Skeletal muscle tissue (tissue), 4 donors: Measurements from ENCODE around the gene PPP2R2D. TPM values are rescaled to one million over a fixed set of nuclear protein-coding genes. Genes with fewer than 3 reads are reported as not detected.

ENCODE experiments used
- H3K27ac ChIP-seq: one replicate; pipeline ENCODE4 v1.7.0; 2013; ENCODE audit warnings: mild to moderate bottlenecking, low read depth, low read length, inconsistent platforms
- H3K27me3 ChIP-seq, 3 donors: one replicate each; pipeline ENCODE4 v1.7.0; 2013; ENCODE audit warnings: low read length in 3 of 3; ENCODE audit not compliant: control insufficient read depth in 3 of 3, insufficient read depth in 3 of 3
- H3K36me3 ChIP-seq, 3 donors: one replicate each; pipeline ENCODE4 v1.7.0; 2013; ENCODE audit warnings: low read length in 3 of 3; ENCODE audit not compliant: control insufficient read depth in 3 of 3, insufficient read depth in 3 of 3
- H3K4me1 ChIP-seq, 3 donors: one replicate each; pipeline ENCODE4 v1.7.0; 2013; ENCODE audit warnings: low read length in 3 of 3, mild to moderate bottlenecking in 3 of 3; ENCODE audit not compliant: control insufficient read depth in 3 of 3, insufficient read depth in 3 of 3
- H3K4me3 ChIP-seq, 3 donors: one replicate each; pipeline ENCODE4 v1.7.0; 2013; ENCODE audit warnings: low read length in 3 of 3
- H3K9ac ChIP-seq, 3 donors: one replicate each; pipeline ENCODE4 v1.7.0; 2013; ENCODE audit warnings: low read length in 3 of 3, mild to moderate bottlenecking in 3 of 3, moderate library complexity in 2 of 3, low read depth in 1 of 3
- H3K9me3 ChIP-seq, 3 donors: one replicate each; pipeline ENCODE4 v1.7.0; 2013; ENCODE audit warnings: low read length in 3 of 3; ENCODE audit not compliant: control insufficient read depth in 3 of 3
- total RNA-seq: library from RNA; depleted of rRNA; stranded (reverse); fragments of >200 nt; gene quantifications from one replicate; pipeline ENCODE4 v1.2.3, GENCODE V29; 2014
- donor health status: Osteomylitis.

PPP2R2D gene
- 27.1 TPM for total RNA-seq

GRCh38 chr10:131900350-131901152, at the start of gene PPP2R2D:
Gene PPP2R2D (plus strand): TSS chr10:131901008. CDS start chr10:131901149, 141 bp downstream.
- peaks cover 24 to 36% (median 27%) of the 10 kb centered on the region in 3 donors for H3K4me1 ChIP-seq
- no peaks in the 10 kb centered on the region for H3K9me3 ChIP-seq
- peak within 1 kb of the TSS; percentile 85 for H3K27ac ChIP-seq
- H3K4me3 ChIP-seq, result peak within 1 kb of the TSS; percentile 82 to 86 (median 82)
- peaks cover 0 to 4% (median 1%) of the 10 kb centered on the region in 3 donors for H3K36me3 ChIP-seq
- peaks cover 14 to 15% (median 14%) of the 10 kb centered on the region in 3 donors for H3K27me3 ChIP-seq
- H3K9ac ChIP-seq, result peak within 1 kb of the TSS; percentile 85 to 89 (median 85)

DNA sequence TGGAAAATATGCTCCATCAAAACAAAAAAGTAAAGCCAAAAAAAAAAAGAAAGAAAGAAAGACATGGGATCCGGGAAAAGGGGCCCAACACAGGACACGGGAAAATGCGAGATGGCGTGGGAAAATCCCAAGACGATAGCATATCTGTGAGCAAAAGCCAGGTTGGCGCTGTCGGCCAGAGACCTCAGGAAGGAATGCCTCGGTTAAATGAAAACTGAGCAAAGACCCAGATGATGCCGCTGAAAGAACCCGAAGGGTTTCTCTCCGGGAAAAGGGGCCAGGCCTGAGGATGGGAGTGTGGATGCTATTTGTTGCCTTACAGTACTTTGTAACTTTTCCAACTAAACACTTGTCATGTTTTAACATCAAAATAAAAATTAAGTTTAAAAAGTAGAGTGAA, 49.5 kb upstream of the PPP2R2D start:
- H3K4me1 ChIP-seq, result no peaks in the 10 kb centered on the region
- no peaks in the 10 kb centered on the region for H3K36me3 ChIP-seq
- H3K9ac ChIP-seq, result no peak overlapping the region
- peaks cover 8 to 26% (median 15%) of the 10 kb centered on the region in 3 donors for H3K27me3 ChIP-seq
- no peak overlapping the region for H3K4me3 ChIP-seq
- no peaks in the 10 kb centered on the region for H3K9me3 ChIP-seq
- H3K27ac ChIP-seq, result no peak overlapping the region

GRCh38 chr10:131852176-131852822, 48.5 kb upstream of the PPP2R2D start:
- no peaks in the 10 kb centered on the region for H3K4me1 ChIP-seq
- H3K9me3 ChIP-seq, result no peaks in the 10 kb centered on the region
- no peak overlapping the region for H3K27ac ChIP-seq
- H3K27me3 ChIP-seq, result peaks cover 12 to 27% (median 22%) of the 10 kb centered on the region in 3 donors
- H3K9ac ChIP-seq, result no peak overlapping the region
- no peaks in the 10 kb centered on the region for H3K36me3 ChIP-seq
- no peak overlapping the region for H3K4me3 ChIP-seq

DNA sequence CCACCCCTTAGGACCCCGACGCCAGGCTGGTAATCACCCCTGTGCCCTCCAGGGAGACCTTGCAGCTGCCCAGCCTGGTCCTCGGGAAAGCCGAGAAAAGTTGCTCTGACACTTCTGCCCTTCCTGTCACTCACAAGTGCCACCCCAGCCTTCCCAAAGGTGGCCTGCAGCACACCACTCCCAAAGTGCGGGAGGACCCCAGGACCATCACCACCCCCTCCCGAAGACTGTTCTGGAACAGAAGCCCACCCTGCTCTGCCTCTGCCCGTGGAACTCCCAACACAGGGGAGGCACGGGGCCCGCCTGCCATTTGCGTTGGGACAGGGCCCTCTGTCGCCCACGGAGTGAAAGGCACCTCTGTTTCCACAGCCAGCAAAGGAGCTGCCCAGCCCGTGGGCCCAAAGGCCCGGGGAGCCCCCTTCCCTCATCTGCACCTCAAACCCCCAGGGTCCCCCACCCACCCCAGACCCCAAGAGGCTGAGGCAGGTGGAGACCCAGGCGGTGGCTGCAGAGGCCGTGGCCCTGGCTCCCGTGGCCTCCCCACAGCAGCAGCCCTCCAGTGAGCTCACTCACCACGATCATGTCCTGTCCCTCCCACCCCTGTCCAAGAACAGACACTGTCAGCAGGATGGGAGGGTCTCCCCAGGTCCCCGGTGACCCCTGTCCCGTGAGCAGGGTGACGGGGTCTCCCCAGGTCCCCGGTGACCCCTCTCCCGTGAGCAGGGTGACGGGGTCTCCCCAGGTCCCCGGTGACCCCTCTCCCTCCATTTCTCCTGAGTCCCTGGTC, 47.8 kb upstream of the PPP2R2D start:
- H3K4me3 ChIP-seq, result no peak overlapping the region
- H3K4me1 ChIP-seq, result no peaks in the 10 kb centered on the region
- H3K9me3 ChIP-seq, result no peaks in the 10 kb centered on the region
- no peak overlapping the region for H3K9ac ChIP-seq
- no peaks in the 10 kb centered on the region for H3K36me3 ChIP-seq
- H3K27me3 ChIP-seq, result peaks cover 17 to 25% (median 23%) of the 10 kb centered on the region in 3 donors
- no peak overlapping the region for H3K27ac ChIP-seq

GRCh38 chr10:131853610-131853964, 47.2 kb upstream of the PPP2R2D start:
- Histone ChIP-seq H3K27ac (no peak overlapping the region), H3K27me3 (peaks cover 19 to 23% (median 22%) of the 10 kb centered on the region in 3 donors), H3K4me3 (no peak overlapping the region), H3K4me1 (no peaks in the 10 kb centered on the region), H3K36me3 (no peaks in the 10 kb centered on the region), H3K9me3 (no peaks in the 10 kb centered on the region), H3K9ac (no peak overlapping the region)

DNA sequence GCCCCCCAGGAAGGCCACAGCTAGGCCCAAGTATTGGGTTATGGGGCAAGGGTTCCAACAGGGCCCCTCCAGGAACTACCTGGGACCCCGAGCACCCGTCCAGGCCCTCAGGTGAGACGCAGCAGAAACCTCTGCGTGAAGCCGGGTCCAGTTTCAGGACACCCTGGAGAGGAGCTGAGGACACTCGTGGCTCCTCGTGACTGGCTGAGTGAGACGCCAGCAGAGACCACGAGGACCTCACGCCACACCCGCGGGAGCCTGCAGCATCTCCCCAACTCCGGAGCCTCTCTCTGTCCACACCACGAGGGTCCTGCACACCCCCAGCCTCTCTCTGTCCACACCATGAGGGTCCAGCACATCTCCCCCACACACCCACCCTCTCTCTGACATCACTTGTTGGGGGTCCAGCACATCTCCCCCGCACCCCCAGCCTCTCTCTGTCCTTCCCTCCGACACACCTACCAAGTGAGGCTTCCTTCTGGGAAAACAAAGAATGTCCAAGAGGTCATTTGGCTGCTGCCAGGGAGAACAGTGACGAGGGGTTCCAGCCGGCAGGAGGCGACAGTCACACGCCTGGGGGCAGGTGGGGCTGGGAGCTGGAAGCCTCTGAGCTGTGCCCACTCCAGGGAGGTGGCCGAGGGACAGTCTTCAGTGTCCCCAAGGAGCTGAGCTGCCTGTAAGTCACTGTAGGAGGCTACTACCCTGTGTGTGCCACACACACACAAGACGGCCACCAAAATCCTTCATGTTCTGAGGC, 46.1 kb upstream of the PPP2R2D start:
- Histone ChIP-seq H3K9me3 (no peaks in the 10 kb centered on the region), H3K27ac (no peak overlapping the region), H3K9ac (no peak overlapping the region), H3K4me1 (no peaks in the 10 kb centered on the region), H3K27me3 (peaks cover 24 to 31% (median 27%) of the 10 kb centered on the region in 3 donors), H3K4me3 (no peak overlapping the region), H3K36me3 (no peaks in the 10 kb centered on the region)

DNA sequence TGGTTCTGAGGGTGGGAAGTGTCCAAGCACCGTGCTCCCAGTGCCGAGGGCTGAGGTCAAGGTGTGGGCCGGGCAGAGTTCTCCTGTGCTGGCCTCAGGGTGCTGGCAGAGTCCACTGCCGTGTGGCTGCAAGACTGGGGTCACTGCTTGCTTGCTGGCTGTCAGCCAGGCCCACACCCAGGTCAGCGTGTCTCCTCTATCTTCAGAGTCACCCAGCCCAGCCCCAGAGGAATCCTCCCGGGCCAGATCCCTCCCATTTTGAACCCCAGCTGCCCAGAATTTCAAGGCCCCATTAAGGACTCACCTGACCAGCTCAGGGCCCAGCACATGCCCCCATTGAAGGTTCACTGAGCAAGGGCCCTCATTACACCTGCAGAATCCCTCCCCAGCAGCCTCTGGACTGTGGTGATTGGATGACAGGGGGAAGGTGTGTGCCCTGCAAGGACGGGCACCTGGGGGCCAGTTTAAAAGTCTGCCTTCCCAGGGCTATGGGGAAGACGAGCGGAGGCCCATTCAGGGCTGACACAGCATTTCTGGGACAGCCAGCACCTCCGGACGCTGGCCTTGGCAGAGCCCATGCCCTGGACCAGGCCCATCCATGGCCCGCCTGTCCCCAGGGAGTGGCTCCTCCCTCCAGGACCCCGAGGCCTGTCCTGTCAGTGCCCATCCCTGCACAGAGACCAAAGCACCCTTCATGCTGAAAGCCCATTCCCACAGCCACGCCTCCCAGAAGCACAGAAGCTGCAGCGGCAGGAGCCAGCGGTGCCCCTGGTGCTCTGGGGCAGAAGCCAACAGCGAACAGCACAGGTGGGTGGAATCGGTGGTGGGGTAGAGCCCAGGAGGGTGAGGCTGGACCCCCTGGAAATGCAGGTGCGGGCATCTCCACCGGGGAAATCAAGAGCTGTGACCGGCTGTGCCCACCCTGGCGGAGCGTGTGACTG, 45.1 kb upstream of the PPP2R2D start:
- Histone ChIP-seq H3K9me3 (no peaks in the 10 kb centered on the region), H3K4me3 (no peak overlapping the region), H3K4me1 (no peaks in the 10 kb centered on the region), H3K27ac (no peak overlapping the region), H3K36me3 (no peaks in the 10 kb centered on the region), H3K9ac (no peak overlapping the region), H3K27me3 (peaks cover 29 to 35% (median 34%) of the 10 kb centered on the region in 3 donors)

DNA sequence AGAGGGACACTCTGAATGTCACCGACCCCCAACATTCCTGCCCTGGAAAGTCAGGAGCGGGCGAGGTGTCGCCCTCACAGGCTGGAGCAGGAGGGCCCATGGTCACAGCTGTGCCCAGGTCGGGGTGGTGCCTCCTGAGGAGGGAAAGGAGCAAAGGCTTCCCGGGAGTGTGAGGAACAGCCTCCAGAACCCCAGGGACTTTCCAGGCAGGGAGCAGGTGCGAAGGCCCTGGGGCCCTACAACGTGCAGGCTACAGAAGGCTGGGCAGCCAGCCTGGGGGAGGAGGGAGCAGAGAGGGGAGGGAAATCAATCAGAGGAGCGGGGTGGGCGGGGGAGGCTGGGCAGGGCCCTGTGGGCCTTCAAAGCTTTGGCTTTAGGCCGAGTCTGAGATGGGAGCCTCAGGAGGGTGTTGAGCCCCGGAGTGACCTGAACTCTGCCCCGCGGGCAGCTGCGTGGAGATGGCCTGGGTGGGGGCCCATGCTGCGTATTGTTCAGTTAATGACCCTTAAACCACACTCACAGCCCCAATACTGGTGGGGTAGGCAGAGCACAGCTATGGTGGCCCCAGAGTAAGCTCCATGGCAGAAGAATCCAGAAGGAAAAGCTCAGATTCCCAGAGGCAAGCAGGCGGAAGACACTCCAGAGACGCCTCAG, 44.2 kb upstream of the PPP2R2D start:
- H3K4me1 ChIP-seq, result no peaks in the 10 kb centered on the region
- peaks cover 27 to 39% (median 36%) of the 10 kb centered on the region in 3 donors for H3K27me3 ChIP-seq
- H3K4me3 ChIP-seq, result no peak overlapping the region
- no peak overlapping the region for H3K9ac ChIP-seq
- no peak overlapping the region for H3K27ac ChIP-seq
- H3K9me3 ChIP-seq, result no peaks in the 10 kb centered on the region
- H3K36me3 ChIP-seq, result no peaks in the 10 kb centered on the region
